Measurements from ENCODE around the gene MARCHF6. TPM values are rescaled to one million over a fixed set of nuclear protein-coding genes. Genes with fewer than 3 reads are reported as not detected.
"Not testable (repeated sequence)": the region's sequence is repeated elsewhere in the genome, so short reads cannot be mapped to it uniquely, and the experiment has no call there.

MARCHF6 gene
- total RNA-seq (100 to 1,000 TPM; 156 to 198 TPM), total RNA-seq (160 to 213 reads per million in 2 donors)

DNA sequence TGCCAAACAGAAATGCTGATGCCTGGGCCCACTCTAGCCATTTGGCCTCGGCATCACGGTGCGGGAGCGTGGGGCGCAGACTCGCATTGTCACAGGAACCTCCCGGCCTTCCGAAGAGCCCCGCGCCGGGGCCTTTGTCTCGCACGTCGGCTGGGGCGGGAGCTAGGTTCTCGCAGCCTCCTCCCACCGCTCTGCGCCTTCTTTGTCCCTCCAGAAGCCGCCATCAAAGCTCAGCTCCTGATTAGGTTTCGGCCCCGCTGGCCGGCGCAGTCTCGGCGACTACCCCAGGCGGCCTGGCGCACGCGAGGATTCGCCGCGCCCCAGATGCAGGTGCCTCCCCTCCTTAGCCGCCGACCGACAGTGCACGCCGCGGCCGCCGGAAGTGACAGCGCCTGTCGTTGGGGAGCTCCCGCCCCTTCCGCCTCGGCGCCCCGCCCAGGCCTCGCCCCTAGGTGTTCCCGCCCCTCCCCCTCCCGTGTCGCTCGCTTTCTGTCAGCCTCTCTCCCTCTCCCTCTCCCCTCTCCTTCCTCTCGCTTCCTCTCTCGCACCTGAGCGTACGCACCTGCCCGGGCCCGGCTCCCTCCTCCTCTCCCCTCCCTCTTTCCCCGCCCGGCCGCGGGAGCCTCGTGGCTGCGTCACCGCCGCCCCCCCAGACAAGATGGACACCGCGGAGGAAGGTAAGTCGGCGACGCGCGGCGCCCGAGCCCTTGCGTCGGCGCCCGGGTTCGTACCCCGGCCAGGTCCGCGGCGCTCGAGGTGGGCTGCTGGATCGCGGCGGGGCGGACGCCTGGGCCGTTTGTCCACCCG lies at the start of gene MARCHF6:
TSS of gene MARCHF6 (plus strand) at position 455 of the 807 bp plus-strand sequence. CDS start at position 659, 204 bp downstream.
- Mint-ChIP-seq H3K36me3 (ENCODE audit: low read depth) (peaks cover 5% of the 10 kb centered on the region), H3K27me3 (no peaks in the 10 kb centered on the region)

GRCh38 chr5:10303699-10304170 lies 49.8 kb upstream of the MARCHF6 start:
- peaks cover 8% of the 10 kb centered on the region for H3K4me1 Mint-ChIP-seq
- H3K4me3 Mint-ChIP-seq, result no peak overlapping the region
- H3K9me3 ChIP-seq (ENCODE audit: control insufficient read depth, low read length, poor library complexity, severe bottlenecking), result no peaks in the 10 kb centered on the region
- peaks cover 24% of the 10 kb centered on the region for H3K27me3 Mint-ChIP-seq
- no peaks in the 10 kb centered on the region for H3K36me3 Mint-ChIP-seq (ENCODE audit: low read depth)
- ATAC-seq, result no peak
- peak overlapping the region; percentile 62 for H3K27ac Mint-ChIP-seq
- DNase-seq, result no peak

More for the DNA sequence above, at the start of gene MARCHF6:
- peak within 1 kb of the TSS; percentile 99 for H3K27ac Mint-ChIP-seq
- ATAC-seq (peak; percentile 89), DNase-seq (peak; percentile 94 to 98 (median 97))
- H3K4me1 Mint-ChIP-seq, result peaks cover 28% of the 10 kb centered on the region
- H3K4me3 Mint-ChIP-seq, result peak within 1 kb of the TSS; percentile 99
- no peaks in the 10 kb centered on the region for H3K9me3 ChIP-seq (ENCODE audit: control insufficient read depth, low read length, poor library complexity, severe bottlenecking)

- Mint-ChIP-seq H3K4me3 (no peak overlapping the region), H3K4me1 (peaks cover 8% of the 10 kb centered on the region), H3K27me3 (peaks cover 31% of the 10 kb centered on the region), H3K36me3 (ENCODE audit: low read depth) (no peaks in the 10 kb centered on the region), H3K27ac (no peak overlapping the region)
- no peak for ATAC-seq
- H3K9me3 ChIP-seq (ENCODE audit: control insufficient read depth, low read length, poor library complexity, severe bottlenecking), result no peaks in the 10 kb centered on the region
- no peak for DNase-seq
These were observed 48.6 kb upstream of the MARCHF6 start for GRCh38 chr5:10304932-10305331.

DNA sequence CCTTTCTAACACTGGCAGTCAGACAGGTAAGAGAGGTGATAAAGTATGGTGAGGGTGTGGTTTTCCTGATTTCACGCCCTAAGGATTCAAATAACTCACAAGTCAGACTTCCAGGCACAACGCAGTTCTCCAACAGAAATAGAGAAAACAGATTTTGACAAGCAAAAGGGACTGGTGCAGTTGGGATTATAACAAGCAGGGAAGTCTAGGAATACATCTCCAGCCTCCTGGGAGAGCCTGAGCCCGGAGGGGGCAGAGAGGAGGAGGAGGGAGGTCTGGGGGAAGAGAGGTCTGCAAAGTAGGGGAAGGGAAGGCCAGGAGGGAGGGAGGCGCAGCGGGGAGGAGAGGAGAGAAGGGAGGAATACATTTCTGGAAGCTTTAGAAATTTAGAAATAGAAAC lies 47.4 kb upstream of the MARCHF6 start:
- ATAC-seq (no peak), DNase-seq (no peak)
- peak overlapping the region; percentile 73 for H3K4me3 Mint-ChIP-seq
- no peaks in the 10 kb centered on the region for H3K9me3 ChIP-seq (ENCODE audit: control insufficient read depth, low read length, poor library complexity, severe bottlenecking)
- H3K27ac Mint-ChIP-seq, result no peak overlapping the region
- H3K4me1 Mint-ChIP-seq, result peaks cover 11% of the 10 kb centered on the region
- peaks cover 36% of the 10 kb centered on the region for H3K27me3 Mint-ChIP-seq
- peaks cover 2% of the 10 kb centered on the region for H3K36me3 Mint-ChIP-seq (ENCODE audit: low read depth)

DNA sequence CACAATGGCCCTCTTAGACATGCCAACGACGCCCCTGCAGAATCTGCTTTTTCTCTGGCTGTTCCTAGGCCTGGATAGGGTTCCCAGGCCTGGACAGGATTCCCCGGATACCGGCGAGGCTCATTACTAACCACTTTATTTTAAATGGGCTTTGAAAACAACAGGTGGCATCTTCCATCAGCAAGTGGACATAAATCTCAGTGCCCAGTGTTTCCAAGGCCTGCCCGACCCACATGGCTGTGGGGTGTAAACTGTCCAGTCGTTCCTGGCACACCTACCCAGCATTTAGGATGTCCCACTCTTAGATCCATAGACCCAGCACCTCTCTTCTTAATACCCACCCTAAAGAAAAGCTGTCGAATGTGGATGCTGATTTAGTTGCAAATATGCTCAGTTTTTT lies 46.7 kb upstream of the MARCHF6 start:
- H3K4me1 Mint-ChIP-seq, result peaks cover 11% of the 10 kb centered on the region
- peaks cover 36% of the 10 kb centered on the region for H3K27me3 Mint-ChIP-seq
- DNase-seq (no peak), ATAC-seq (no peak)
- H3K9me3 ChIP-seq (ENCODE audit: control insufficient read depth, low read length, poor library complexity, severe bottlenecking), result no peaks in the 10 kb centered on the region
- H3K4me3 Mint-ChIP-seq, result peak overlapping the region; percentile 92
- H3K36me3 Mint-ChIP-seq (ENCODE audit: low read depth), result peaks cover 2% of the 10 kb centered on the region
- no peak overlapping the region for H3K27ac Mint-ChIP-seq

DNA sequence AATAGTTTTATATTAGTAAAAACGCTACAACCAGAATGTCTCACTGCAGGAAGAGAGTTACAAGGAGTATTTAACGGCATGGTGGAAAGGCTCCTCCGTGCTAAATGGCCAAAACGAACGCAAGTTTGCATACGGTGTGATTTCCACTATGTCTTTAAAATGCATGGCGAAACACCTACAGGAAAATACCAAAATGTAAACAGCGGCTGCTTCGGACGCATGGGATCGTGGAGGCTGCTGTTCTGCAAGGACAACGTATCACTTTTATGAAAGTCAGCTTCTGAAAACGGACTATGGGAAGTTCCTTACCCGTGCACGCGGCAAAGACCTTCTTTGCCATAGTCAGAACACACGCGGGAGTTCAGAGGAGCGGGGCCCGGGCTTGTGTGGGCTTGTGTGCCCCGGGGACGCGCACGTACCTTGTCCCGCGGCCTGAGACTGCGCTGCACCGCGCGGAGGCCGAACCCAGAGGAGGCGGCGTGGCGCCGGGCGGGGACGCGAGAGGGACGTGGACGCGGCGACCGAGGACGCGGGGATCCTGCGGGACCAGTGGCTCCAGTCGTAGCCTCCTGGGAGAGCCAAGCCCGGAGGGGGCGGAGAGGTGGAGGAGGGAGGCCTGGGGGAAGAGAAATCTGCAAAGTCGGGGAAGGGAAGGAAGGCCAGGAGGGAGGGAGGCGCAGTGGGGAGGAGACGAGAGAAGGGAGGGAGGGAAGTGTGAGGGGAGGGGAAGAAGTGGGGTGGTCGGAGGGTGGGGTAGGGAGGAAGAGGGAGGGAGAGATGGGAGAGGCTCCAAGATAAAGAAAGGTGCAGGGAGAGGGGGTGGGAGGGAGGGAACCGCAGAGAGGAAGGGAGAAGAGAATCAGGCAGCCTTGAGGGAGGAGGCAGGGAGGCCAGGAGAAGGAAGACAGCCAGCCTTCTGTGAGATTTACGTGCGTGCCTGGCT lies 46.0 kb upstream of the MARCHF6 start, which contains the start of gene CMBL:
TSS of gene CMBL (minus strand) at position 697 of the 943 bp plus-strand sequence. CDS start 17,140 bp downstream, outside the sequence.
- Mint-ChIP-seq H3K4me3 (peak within 1 kb of the TSS; percentile 92), H3K36me3 (ENCODE audit: low read depth) (peaks cover 2% of the 10 kb centered on the region), H3K4me1 (peaks cover 11% of the 10 kb centered on the region), H3K27ac (no peak within 1 kb of the TSS), H3K27me3 (peaks cover 36% of the 10 kb centered on the region)
- H3K9me3 ChIP-seq (ENCODE audit: control insufficient read depth, low read length, poor library complexity, severe bottlenecking), result no peaks in the 10 kb centered on the region
- ATAC-seq (peak; percentile 78), DNase-seq (peak in 1 of 3 donors; percentile 16)

- H3K4me3 Mint-ChIP-seq, result no peak overlapping the region
- peaks cover 2% of the 10 kb centered on the region for H3K36me3 Mint-ChIP-seq (ENCODE audit: low read depth)
These were observed 44.7 kb upstream of the MARCHF6 start for GRCh38 chr5:10308844-10309243.

GRCh38 chr5:10310066-10310779 lies 43.3 kb upstream of the MARCHF6 start:
- H3K4me3 Mint-ChIP-seq, result no peak overlapping the region
- peaks cover 36% of the 10 kb centered on the region for H3K27me3 Mint-ChIP-seq
- no peaks in the 10 kb centered on the region for H3K9me3 ChIP-seq (ENCODE audit: control insufficient read depth, low read length, poor library complexity, severe bottlenecking)
- DNase-seq (no peak), ATAC-seq (no peak)
- peaks cover 11% of the 10 kb centered on the region for H3K4me1 Mint-ChIP-seq
- no peak overlapping the region for H3K27ac Mint-ChIP-seq
- H3K36me3 Mint-ChIP-seq (ENCODE audit: low read depth), result peaks cover 2% of the 10 kb centered on the region

More at GRCh38 chr5:10308844-10309243, 44.7 kb upstream of the MARCHF6 start:
- DNase-seq (no peak), ATAC-seq (no peak)
- H3K9me3 ChIP-seq (ENCODE audit: control insufficient read depth, low read length, poor library complexity, severe bottlenecking), result no peaks in the 10 kb centered on the region
- peaks cover 11% of the 10 kb centered on the region for H3K4me1 Mint-ChIP-seq
- peaks cover 36% of the 10 kb centered on the region for H3K27me3 Mint-ChIP-seq
- no peak overlapping the region for H3K27ac Mint-ChIP-seq

GRCh38 chr5:10310835-10311570 lies 42.5 kb upstream of the MARCHF6 start:
- not testable (repeated sequence) for ATAC-seq

GRCh38 chr5:10311595-10312425 lies 41.7 kb upstream of the MARCHF6 start:
- no peak for DNase-seq
- no peak for ATAC-seq
- Mint-ChIP-seq H3K27ac (no peak overlapping the region), H3K27me3 (peaks cover 25% of the 10 kb centered on the region), H3K4me1 (peaks cover 7% of the 10 kb centered on the region), H3K4me3 (no peak overlapping the region), H3K36me3 (ENCODE audit: low read depth) (peaks cover 2% of the 10 kb centered on the region)
- H3K9me3 ChIP-seq (ENCODE audit: control insufficient read depth, low read length, poor library complexity, severe bottlenecking), result no peaks in the 10 kb centered on the region

More at GRCh38 chr5:10310835-10311570, 42.5 kb upstream of the MARCHF6 start:
- not testable (repeated sequence) for DNase-seq; H3K36me3 Mint-ChIP-seq (ENCODE audit: low read depth); H3K27ac Mint-ChIP-seq; H3K9me3 ChIP-seq (ENCODE audit: control insufficient read depth, low read length, poor library complexity, severe bottlenecking); H3K4me3 Mint-ChIP-seq
- Mint-ChIP-seq H3K4me1 (peaks cover 11% of the 10 kb centered on the region), H3K27me3 (peaks cover 33% of the 10 kb centered on the region)

- DNase-seq (no peak), ATAC-seq (no peak)
- Mint-ChIP-seq H3K36me3 (ENCODE audit: low read depth) (peaks cover 2% of the 10 kb centered on the region), H3K27ac (peak overlapping the region; percentile 39), H3K4me3 (no peak overlapping the region), H3K27me3 (peaks cover 14% of the 10 kb centered on the region), H3K4me1 (peaks cover 3% of the 10 kb centered on the region)
- no peaks in the 10 kb centered on the region for H3K9me3 ChIP-seq (ENCODE audit: control insufficient read depth, low read length, poor library complexity, severe bottlenecking)
These were observed 38.3 kb upstream of the MARCHF6 start for GRCh38 chr5:10315201-10315600.
